Upper lobe of left lung (tissue), 4 donors: ENCODE data around the gene TMEM35A.

Experiments
- EP300 ChIP-seq, 4 donors: sonication (generic); formaldehyde crosslinking; IDR thresholded peaks; one replicate each; pipeline ENCODE4 v1.5.1; 2017; ENCODE audit warnings: antibody characterized with exemption in 4 of 4, control low read depth in 2 of 4
- POLR2A ChIP-seq, 4 donors: fragments of 450-650 bp; IDR thresholded peaks; one replicate each; pipeline ENCODE4 v1.5.1; 2016 to 2017; ENCODE audit warnings: antibody characterized with exemption in 4 of 4, mild to moderate bottlenecking in 2 of 4
- POLR2AphosphoS5 ChIP-seq, 2 donors: sonication (generic); formaldehyde crosslinking; IDR thresholded peaks; one replicate each; pipeline ENCODE4 v1.5.1; 2017; ENCODE audit warnings: antibody characterized with exemption in 2 of 2
- TF ChIP-seq, protein P1 (sequence below), 6 experiments: fragments of 450-650 bp in 4 of 6; fragments of 200-600 bp in 2 of 6; sonication (generic) in 2 of 6; IDR thresholded peaks; one replicate each; pipeline ENCODE4 v1.5.1; 2016 to 2019; ENCODE audit warnings: antibody characterized with exemption in 6 of 6

DNA sequence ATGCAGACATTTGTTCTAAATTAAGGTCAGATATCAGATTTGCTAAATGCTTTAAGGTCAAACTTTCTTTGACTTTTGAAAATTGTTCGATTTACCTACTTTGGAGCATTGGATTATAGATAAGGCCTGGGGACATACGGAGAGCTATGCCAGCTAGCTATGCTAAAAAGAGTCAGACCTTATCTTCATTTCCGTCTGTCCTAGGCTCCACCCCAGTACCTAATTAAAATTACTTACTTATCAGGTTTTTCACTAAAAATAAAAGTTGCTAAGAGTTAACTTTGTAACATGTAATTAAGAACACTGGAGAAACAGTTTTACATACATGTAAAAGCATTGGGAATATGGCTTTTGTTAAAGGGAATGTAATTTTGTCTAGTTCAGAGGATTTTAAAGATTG, 7.1 kb upstream of the TMEM35A start:
- TF ChIP-seq, protein P1, sequence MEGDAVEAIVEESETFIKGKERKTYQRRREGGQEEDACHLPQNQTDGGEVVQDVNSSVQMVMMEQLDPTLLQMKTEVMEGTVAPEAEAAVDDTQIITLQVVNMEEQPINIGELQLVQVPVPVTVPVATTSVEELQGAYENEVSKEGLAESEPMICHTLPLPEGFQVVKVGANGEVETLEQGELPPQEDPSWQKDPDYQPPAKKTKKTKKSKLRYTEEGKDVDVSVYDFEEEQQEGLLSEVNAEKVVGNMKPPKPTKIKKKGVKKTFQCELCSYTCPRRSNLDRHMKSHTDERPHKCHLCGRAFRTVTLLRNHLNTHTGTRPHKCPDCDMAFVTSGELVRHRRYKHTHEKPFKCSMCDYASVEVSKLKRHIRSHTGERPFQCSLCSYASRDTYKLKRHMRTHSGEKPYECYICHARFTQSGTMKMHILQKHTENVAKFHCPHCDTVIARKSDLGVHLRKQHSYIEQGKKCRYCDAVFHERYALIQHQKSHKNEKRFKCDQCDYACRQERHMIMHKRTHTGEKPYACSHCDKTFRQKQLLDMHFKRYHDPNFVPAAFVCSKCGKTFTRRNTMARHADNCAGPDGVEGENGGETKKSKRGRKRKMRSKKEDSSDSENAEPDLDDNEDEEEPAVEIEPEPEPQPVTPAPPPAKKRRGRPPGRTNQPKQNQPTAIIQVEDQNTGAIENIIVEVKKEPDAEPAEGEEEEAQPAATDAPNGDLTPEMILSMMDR (IDR thresholded peaks at IDR 0.05) = no peak
- TF ChIP-seq POLR2AphosphoS5 (IDR thresholded peaks at IDR 0.05) (no peak), POLR2A (IDR thresholded peaks at IDR 0.05) (no peak), EP300 (IDR thresholded peaks at IDR 0.05) (no peak)
